ENCODE measurements around the gene COG2.

Gene COG2

GRCh38 chr1:230681599-230681998 is 39.3 kb downstream of the COG2 start:
- TF ChIP-seq CTCF (IDR thresholded peaks at IDR 0.05) = no peak

- TF ChIP-seq CTCF (IDR thresholded peaks at IDR 0.05) = no peak
Measured at GRCh38 chr1:230682274-230682673, 40.0 kb downstream of the COG2 start.

GRCh38 chr1:230682882-230683610 is 40.8 kb downstream of the COG2 start:
- no peak for TF ChIP-seq CTCF (IDR thresholded peaks at IDR 0.05)

GRCh38 chr1:230684146-230684545 is 41.9 kb downstream of the COG2 start:
- no peak for TF ChIP-seq CTCF (IDR thresholded peaks at IDR 0.05)

GRCh38 chr1:230684998-230685397 is 42.7 kb downstream of the COG2 start:
- no peak for TF ChIP-seq CTCF (IDR thresholded peaks at IDR 0.05)

- no peak for TF ChIP-seq CTCF (IDR thresholded peaks at IDR 0.05)
Measured at GRCh38 chr1:230686747-230687146, 44.5 kb downstream of the COG2 start.

- no peak for TF ChIP-seq CTCF (IDR thresholded peaks at IDR 0.05)
Measured at GRCh38 chr1:230690101-230690500, 47.8 kb downstream of the COG2 start.

GRCh38 chr1:230691615-230692014 is 49.3 kb downstream of the COG2 start:
- TF ChIP-seq CTCF (IDR thresholded peaks at IDR 0.05) = no peak
